ENCODE results near the gene LIPA. TPM values are rescaled to one million over a fixed set of nuclear protein-coding genes. Genes with fewer than 3 reads are reported as not detected.

The LIPA gene
- total and polyA plus RNA-seq, 9 of the 15 experiments (the other 6 are each of a cell fraction or from before 2014, with no cell fraction given) = 0.07 to 0.40 (median 0.15) TPM; not detected in 1

DNA sequence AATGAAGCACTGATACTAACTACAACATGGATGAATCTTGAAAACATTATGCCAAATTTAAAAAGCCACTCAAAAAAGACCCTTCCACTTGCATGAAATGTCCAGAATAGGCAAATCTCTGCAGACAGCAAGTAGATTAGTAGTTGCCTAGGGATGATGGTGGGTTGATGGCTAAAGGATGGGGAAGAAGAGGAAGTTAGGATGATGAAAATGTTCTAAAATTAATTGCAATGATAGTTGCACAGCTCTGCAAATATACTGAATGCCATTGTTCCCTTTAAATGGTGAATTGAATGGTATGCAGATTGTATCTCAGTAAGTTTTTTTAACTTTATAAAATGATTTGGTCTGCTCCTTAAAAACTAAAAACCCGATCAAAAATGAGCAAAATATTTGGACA lies 7.3 kb upstream of the LIPA start:
- ChIA-PET POLR2A (no interaction called here), CTCF (ENCODE audit: low intra/inter-chr PET ratio) (no interaction called here)
- no peak overlapping the region for H3K27ac ChIP-seq (ENCODE audit: extremely low read depth, low read depth, low read length)
- intact Hi-C loops (cut with micrococcal nuclease) = no loop called here
- no peaks in the 10 kb centered on the region for H3K27me3 ChIP-seq (ENCODE audit: control insufficient read depth in 2 of 2, insufficient read depth in 2 of 2, low read length in 2 of 2)
- H3K4me2 ChIP-seq (ENCODE audit: insufficient read depth, low read length) = no peak overlapping the region
- ATAC-seq (no peak), DNase-seq (ENCODE audit: extremely low read depth in 1 of 4, low spot score in 3 of 4) (no peak), FAIRE-seq (no peak)
- no peak overlapping the region for H2AFZ ChIP-seq (ENCODE audit: low read depth, low read length)
- no TSS peak for BruUV-seq (replicated peaks)
- H3K79me2 ChIP-seq (ENCODE audit: control insufficient read depth, insufficient read depth, low read length) = no peaks in the 10 kb centered on the region
- no peaks in the 10 kb centered on the region for H4K20me1 ChIP-seq (replicated peaks; ENCODE audit: control insufficient read depth, insufficient read depth, low read length)
- H3K4me1 ChIP-seq (replicated peaks in 1 of 2; ENCODE audit: control insufficient read depth in 2 of 2, insufficient read depth in 2 of 2, low read length in 2 of 2) = no peaks in the 10 kb centered on the region
- in situ Hi-C loops (cut with MboI) = no loop called here
- no peaks in the 10 kb centered on the region for H3K9me3 ChIP-seq (replicated peaks; ENCODE audit: control insufficient read depth, insufficient read depth, low read depth, low read length)
- TF ChIP-seq ZNF212 (CRISPR knock-in tag; IDR thresholded peaks at IDR 0.05) = no peak
- TF ChIP-seq GABPB2 (CRISPR knock-in tag; conservative IDR thresholded peaks at IDR 0.05) = no peak
- TF ChIP-seq FOSL1 (tag; conservative IDR thresholded peaks at IDR 0.05) = no peak
- TF ChIP-seq HNRNPL (IDR thresholded peaks at IDR 0.05; ENCODE audit: low read depth, low read length) = no peak
- no peak for TF ChIP-seq ELF4 (CRISPR knock-in tag; IDR thresholded peaks at IDR 0.05)
- TF ChIP-seq, protein P1, sequence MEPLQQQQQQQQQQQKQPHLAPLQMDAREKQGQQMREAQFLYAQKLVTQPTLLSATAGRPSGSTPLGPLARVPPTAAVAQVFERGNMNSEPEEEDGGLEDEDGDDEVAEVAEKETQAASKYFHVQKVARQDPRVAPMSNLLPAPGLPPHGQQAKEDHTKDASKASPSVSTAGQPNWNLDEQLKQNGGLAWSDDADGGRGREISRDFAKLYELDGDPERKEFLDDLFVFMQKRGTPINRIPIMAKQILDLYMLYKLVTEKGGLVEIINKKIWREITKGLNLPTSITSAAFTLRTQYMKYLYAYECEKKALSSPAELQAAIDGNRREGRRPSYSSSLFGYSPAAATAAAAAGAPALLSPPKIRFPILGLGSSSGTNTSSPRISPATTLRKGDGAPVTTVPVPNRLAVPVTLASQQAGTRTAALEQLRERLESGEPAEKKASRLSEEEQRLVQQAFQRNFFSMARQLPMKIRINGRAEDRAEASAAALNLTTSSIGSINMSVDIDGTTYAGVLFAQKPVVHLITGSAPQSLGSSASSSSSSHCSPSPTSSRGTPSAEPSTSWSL (CRISPR knock-in tag; IDR thresholded peaks at IDR 0.05; ENCODE audit: borderline replicate concordance) = no peak
- TF ChIP-seq HEY1 (CRISPR knock-in tag; IDR thresholded peaks at IDR 0.05; ENCODE audit: borderline replicate concordance) = no peak
- TF ChIP-seq ARID1B (IDR thresholded peaks at IDR 0.05) = no peak
- no peak for TF ChIP-seq ZNF695 (CRISPR knock-in tag; IDR thresholded peaks at IDR 0.05)
- TF ChIP-seq, protein P2, sequence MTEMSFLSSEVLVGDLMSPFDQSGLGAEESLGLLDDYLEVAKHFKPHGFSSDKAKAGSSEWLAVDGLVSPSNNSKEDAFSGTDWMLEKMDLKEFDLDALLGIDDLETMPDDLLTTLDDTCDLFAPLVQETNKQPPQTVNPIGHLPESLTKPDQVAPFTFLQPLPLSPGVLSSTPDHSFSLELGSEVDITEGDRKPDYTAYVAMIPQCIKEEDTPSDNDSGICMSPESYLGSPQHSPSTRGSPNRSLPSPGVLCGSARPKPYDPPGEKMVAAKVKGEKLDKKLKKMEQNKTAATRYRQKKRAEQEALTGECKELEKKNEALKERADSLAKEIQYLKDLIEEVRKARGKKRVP (CRISPR knock-in tag; IDR thresholded peaks at IDR 0.05) = no peak
- no peak for TF ChIP-seq ZKSCAN1 (IDR thresholded peaks at IDR 0.05; ENCODE audit: low read depth, low read length)
- no peak for TF ChIP-seq SRSF9 (IDR thresholded peaks at IDR 0.05; ENCODE audit: borderline replicate concordance, low read depth, low read length)
- TF ChIP-seq KLF1 (tag; IDR thresholded peaks at IDR 0.05) = no peak
- TF ChIP-seq ETV5 (CRISPR knock-in tag; IDR thresholded peaks at IDR 0.05; ENCODE audit: low read depth) = no peak
- TF ChIP-seq ZNF165 (CRISPR knock-in tag; IDR thresholded peaks at IDR 0.05; ENCODE audit: borderline replicate concordance) = no peak
- TF ChIP-seq, protein P3, sequence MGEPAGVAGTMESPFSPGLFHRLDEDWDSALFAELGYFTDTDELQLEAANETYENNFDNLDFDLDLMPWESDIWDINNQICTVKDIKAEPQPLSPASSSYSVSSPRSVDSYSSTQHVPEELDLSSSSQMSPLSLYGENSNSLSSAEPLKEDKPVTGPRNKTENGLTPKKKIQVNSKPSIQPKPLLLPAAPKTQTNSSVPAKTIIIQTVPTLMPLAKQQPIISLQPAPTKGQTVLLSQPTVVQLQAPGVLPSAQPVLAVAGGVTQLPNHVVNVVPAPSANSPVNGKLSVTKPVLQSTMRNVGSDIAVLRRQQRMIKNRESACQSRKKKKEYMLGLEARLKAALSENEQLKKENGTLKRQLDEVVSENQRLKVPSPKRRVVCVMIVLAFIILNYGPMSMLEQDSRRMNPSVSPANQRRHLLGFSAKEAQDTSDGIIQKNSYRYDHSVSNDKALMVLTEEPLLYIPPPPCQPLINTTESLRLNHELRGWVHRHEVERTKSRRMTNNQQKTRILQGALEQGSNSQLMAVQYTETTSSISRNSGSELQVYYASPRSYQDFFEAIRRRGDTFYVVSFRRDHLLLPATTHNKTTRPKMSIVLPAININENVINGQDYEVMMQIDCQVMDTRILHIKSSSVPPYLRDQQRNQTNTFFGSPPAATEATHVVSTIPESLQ (CRISPR knock-in tag; IDR thresholded peaks at IDR 0.05) = no peak
- TF ChIP-seq, protein P4, sequence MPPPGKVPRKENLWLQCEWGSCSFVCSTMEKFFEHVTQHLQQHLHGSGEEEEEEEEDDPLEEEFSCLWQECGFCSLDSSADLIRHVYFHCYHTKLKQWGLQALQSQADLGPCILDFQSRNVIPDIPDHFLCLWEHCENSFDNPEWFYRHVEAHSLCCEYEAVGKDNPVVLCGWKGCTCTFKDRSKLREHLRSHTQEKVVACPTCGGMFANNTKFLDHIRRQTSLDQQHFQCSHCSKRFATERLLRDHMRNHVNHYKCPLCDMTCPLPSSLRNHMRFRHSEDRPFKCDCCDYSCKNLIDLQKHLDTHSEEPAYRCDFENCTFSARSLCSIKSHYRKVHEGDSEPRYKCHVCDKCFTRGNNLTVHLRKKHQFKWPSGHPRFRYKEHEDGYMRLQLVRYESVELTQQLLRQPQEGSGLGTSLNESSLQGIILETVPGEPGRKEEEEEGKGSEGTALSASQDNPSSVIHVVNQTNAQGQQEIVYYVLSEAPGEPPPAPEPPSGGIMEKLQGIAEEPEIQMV (tag; conservative IDR thresholded peaks at IDR 0.05; ENCODE audit: low read depth) = no peak
- TF ChIP-seq PTRF (tag; IDR thresholded peaks at IDR 0.05) = no peak
- no peak for TF ChIP-seq NCOA2 (IDR thresholded peaks at IDR 0.05; ENCODE audit: partially characterized antibody in 2 of 2)
- no peak overlapping the region for H3K9ac ChIP-seq (ENCODE audit: insufficient read depth in 1 of 2, low read depth in 2 of 2, low read length in 2 of 2)
- H3K4me3 ChIP-seq = no peak overlapping the region
- no peaks in the 10 kb centered on the region for H3K9me1 ChIP-seq (ENCODE audit: control insufficient read depth, insufficient read depth, low read length)
- 0% methylated on average over 1 of the region's 1 CpG for WGBS (ENCODE audit: insufficient coverage, low coverage, missing lambda C conversion rate)
- no peaks in the 10 kb centered on the region for H3K36me3 ChIP-seq (ENCODE audit: control insufficient read depth, insufficient read depth, low read length)

Data from K562 (cell line).